A549 (cell line): ENCODE measurements around the gene ANKRD9. TPM values are rescaled to one million over a fixed set of nuclear protein-coding genes. Genes with fewer than 3 reads are reported as not detected.

Experiments used
- ATAC-seq, 2 experiments: fragments of 200-7000 bp in 1 of 2; fragments of >200 bp in 1 of 2; cut with Nextera tagmentation in 1 of 2; cut with Tn5 transposase in 1 of 2; 3 replicates each; pipeline versions ENCODE4 v1.8.0 to v1.9.1; 2018 to 2020; ENCODE audit warnings: mild to moderate bottlenecking in 1 of 2, moderate library complexity in 1 of 2
- CTCF ChIA-PET: fragments of 300-600 bp; sonication (Branson Sonifier 250); formaldehyde crosslinking; extraction: SDS; loops from one replicate; lab custom pipeline; 2021; ENCODE audit warnings: antibody characterized with exemption, inconsistent platforms; lab: Yijun Ruan, JAX
- POLR2A ChIA-PET: fragments of 350-600 bp; formaldehyde crosslinking; extraction: SDS; loops from one replicate; lab custom pipeline; 2021; ENCODE audit warnings: antibody characterized with exemption, inconsistent platforms; lab: Yijun Ruan, JAX
- DNase-seq, 2 experiments: peaks; one replicate each; pipeline versions ENCODE4 v3.0.0 to v3.0.0-alpha.2; 2011 to 2016; ENCODE audit warnings: low read depth in 1 of 2, low spot score in 1 of 2
- FAIRE-seq: peaks from 2 replicates; lab custom pipeline; 2011; peaks lifted over from hg19 to GRCh38; lab: Jason Lieb, UNC
- H3K27ac ChIP-seq, 2 experiments: fragments of >200 bp; sonication (Bioruptor Twin); formaldehyde crosslinking; 3 replicates each; pipeline ENCODE4 v1.5.1; 2016 to 2017
- H3K4me1 ChIP-seq: fragments of >200 bp; sonication (Bioruptor Twin); formaldehyde crosslinking; 3 replicates; pipeline ENCODE4 v1.6.1; 2016
- H3K4me2 ChIP-seq: fragments of >200 bp; sonication (Bioruptor Twin); formaldehyde crosslinking; 3 replicates; pipeline ENCODE4 v1.6.1; 2016
- H3K4me3 ChIP-seq: fragments of >200 bp; sonication (Bioruptor Twin); formaldehyde crosslinking; 3 replicates; pipeline ENCODE4 v1.5.1; 2016
- H3K9me3 ChIP-seq: fragments of >200 bp; sonication (Bioruptor Twin); formaldehyde crosslinking; 3 replicates; pipeline ENCODE4 v1.6.1; 2016
- CBX2 ChIP-seq: fragments of 200-600 bp; sonication (generic); IDR thresholded peaks from 2 replicates; pipeline ENCODE4 v1.6.1; 2016; ENCODE audit warnings: low read depth, mild to moderate bottlenecking, borderline replicate concordance
- CTCF ChIP-seq: fragments of >200 bp; sonication (Bioruptor Twin); formaldehyde crosslinking; IDR thresholded peaks from 3 replicates; pipeline ENCODE4 v1.5.1; 2016
- E2F6 ChIP-seq: IDR thresholded peaks from 2 replicates; pipeline ENCODE4 v1.6.1; 2012; ENCODE audit warnings: low read depth, borderline replicate concordance
- EP300 ChIP-seq, 2 experiments: fragments of >200 bp; sonication (Bioruptor Twin); formaldehyde crosslinking; IDR thresholded peaks; 2 replicates in 1 of 2; 3 replicates in 1 of 2; pipeline ENCODE4 v1.6.1; 2016 to 2017
- ESRRA ChIP-seq: fragments of 150-350 bp; IDR thresholded peaks from 2 replicates; pipeline ENCODE4 v1.6.1; 2014; ENCODE audit warnings: mild to moderate bottlenecking, low read length, borderline replicate concordance
- HOXA7 ChIP-seq: fragments of 250-450 bp; sonication (Bioruptor Pico); IDR thresholded peaks from 2 replicates; pipeline ENCODE4 v1.5.0; 2020; ENCODE audit warnings: mild to moderate bottlenecking, moderate library complexity
- JUN ChIP-seq, 2 experiments: fragments of >200 bp; sonication (Bioruptor Twin); formaldehyde crosslinking; IDR thresholded peaks; 2 replicates in 1 of 2; 3 replicates in 1 of 2; pipeline ENCODE4 v1.6.1; 2016 to 2017
- JUNB ChIP-seq: fragments of >200 bp; sonication (Bioruptor Twin); formaldehyde crosslinking; IDR thresholded peaks from 2 replicates; pipeline ENCODE4 v1.6.1; 2016
- NFE2L2 ChIP-seq: fragments of 150-350 bp; conservative IDR thresholded peaks from 2 replicates; pipeline ENCODE4 v1.6.1; 2014; ENCODE audit warnings: low read length
- NR3C1 ChIP-seq: fragments of >200 bp; sonication (Bioruptor Twin); formaldehyde crosslinking; IDR thresholded peaks from 3 replicates; pipeline ENCODE4 v1.6.1; 2017
- PBX3 ChIP-seq: IDR thresholded peaks from 2 replicates; pipeline ENCODE4 v1.6.1; 2012
- PHF8 ChIP-seq: fragments of 200-600 bp; sonication (generic); IDR thresholded peaks from 2 replicates; pipeline ENCODE4 v1.6.1; 2016; ENCODE audit warnings: low read depth, mild to moderate bottlenecking, antibody characterized with exemption, moderate library complexity, borderline replicate concordance
- POLR2A ChIP-seq: IDR thresholded peaks from 2 replicates; pipeline ENCODE4 v1.6.1; 2012; ENCODE audit warnings: mild to moderate bottlenecking, low read length
- SREBF2 ChIP-seq: fragments of 450-650 bp; IDR thresholded peaks from 2 replicates; pipeline ENCODE4 v1.6.1; 2014; ENCODE audit warnings: mild to moderate bottlenecking, moderate library complexity
- TP53 ChIP-seq: fragments of 250-450 bp; sonication (Bioruptor Pico); IDR thresholded peaks from 2 replicates; pipeline ENCODE4 v1.5.0; 2021; ENCODE audit warnings: mild to moderate bottlenecking, moderate library complexity
- ZNF302 ChIP-seq: fragments of 250-450 bp; sonication (Bioruptor Pico); IDR thresholded peaks from 2 replicates; pipeline ENCODE4 v1.9.0; 2021; ENCODE audit warnings: inconsistent platforms, mild to moderate bottlenecking, moderate library complexity
- ZSCAN20 ChIP-seq: fragments of 250-450 bp; sonication (Bioruptor Pico); IDR thresholded peaks from 2 replicates; pipeline ENCODE4 v1.8.0; 2022; ENCODE audit warnings: mild to moderate bottlenecking, moderate library complexity
- WGBS: methylation state at CpG from one replicate; pipeline ENCODE4 v1.1.6; 2017; ENCODE audit errors: missing lambda C conversion rate; 5-methylcytosine and 5-hydroxymethylcytosine counted together
- polyA plus RNA-seq, 4 experiments: library from polyadenylated mRNA; depleted of rRNA in 3 of 4; stranded (reverse); fragments of >200 nt; fragmentation: RNase III in 1 of 4; extraction: RNeasy Plus Mini Kit Qiagen cat#74134 plus additional on column Dnase treatment in 1 of 4; gene quantifications; 2 replicates in 3 of 4; 3 replicates in 1 of 4; pipeline ENCODE4 v1.2.3, GENCODE V29; 2011 to 2017

The ANKRD9 gene
- polyA plus RNA-seq, 2 of the 4 experiments (the other 2 are of a cell fraction) = 6.3 to 11.8 TPM

- no peak for TF ChIP-seq ESRRA
Measured at GRCh38 chr14:102508774-102509745, 516 bp downstream of the ANKRD9 start (continued).

GRCh38 chr14:102508410-102508773 lies 1.2 kb downstream of the ANKRD9 start:
- H3K4me2 ChIP-seq = peak overlapping the region; percentile 90
- CTCF ChIA-PET = interaction anchor here (0.8 to 3.7 kb wide), 8 partner anchors 9 to 128 kb away, joined by 3 to 25 read pairs (median 3); no protein-coding TSS in a partner anchor
- no peak for FAIRE-seq
- no peak for TF ChIP-seq PHF8
- TF ChIP-seq PBX3 = no peak
- no peak for TF ChIP-seq CBX2
- TF ChIP-seq, all 56 proteins: peak for 0
- Histone ChIP-seq H3K9me3 (no peaks in the 10 kb centered on the region), H3K27ac (peak overlapping the region; percentile 84 to 94), H3K4me3 (peak overlapping the region; percentile 89), H3K4me1 (peaks cover 23% of the 10 kb centered on the region)
- ATAC-seq (peak; percentile 16 to 51; a peak in 5 of 6 replicates), DNase-seq (peak; percentile 60 to 65)
- POLR2A ChIA-PET = interaction anchor here (0.6 kb wide), 1 partner anchor 77 kb away, joined by 4 read pairs; no protein-coding TSS in a partner anchor
- whole genome bisulfite sequencing = 30% methylated on average over 14 of the region's 14 CpGs

DNA sequence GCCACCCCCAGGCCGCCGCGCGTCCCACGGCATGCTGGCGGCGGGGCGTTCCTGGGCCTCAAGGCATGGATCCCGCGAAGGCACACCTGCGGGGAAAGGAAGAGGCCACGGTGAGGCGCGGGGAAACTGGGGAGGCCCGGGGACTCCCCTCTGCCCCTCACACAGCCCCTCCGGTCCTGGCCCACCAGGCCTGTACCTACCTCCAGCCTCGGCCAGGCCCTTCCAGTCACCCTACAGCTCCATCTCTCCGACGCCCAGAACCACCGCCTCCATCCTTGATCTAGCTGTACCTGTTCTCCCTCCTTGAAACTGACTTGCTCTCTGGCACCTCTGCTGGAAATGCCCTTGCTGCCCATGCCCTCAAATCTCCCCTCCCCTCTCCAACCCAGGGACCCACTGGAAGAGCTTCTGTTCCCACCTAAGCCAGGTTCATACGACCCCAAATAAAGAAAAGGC lies 1.7 kb downstream of the ANKRD9 start:
- no peak overlapping the region for H3K4me3 ChIP-seq
- ChIA-PET POLR2A (interaction anchor here (0.6 kb wide), 1 partner anchor 77 kb away, joined by 4 read pairs; no protein-coding TSS in a partner anchor), CTCF (interaction anchor here (0.8 to 3.7 kb wide), 8 partner anchors 8 to 127 kb away, joined by 3 to 25 read pairs (median 3); no protein-coding TSS in a partner anchor)
- H3K4me1 ChIP-seq = peaks cover 23% of the 10 kb centered on the region
- no peak for TF ChIP-seq JUNB
- no peak for TF ChIP-seq E2F6
- H3K27ac ChIP-seq = no peak overlapping the region; a peak in 2 of 6 replicates
- peak in 1 of 2 experiments; percentile 29 for DNase-seq
- H3K9me3 ChIP-seq = no peaks in the 10 kb centered on the region
- H3K4me2 ChIP-seq = peak overlapping the region; percentile 90
- FAIRE-seq = no peak
- ATAC-seq = no peak
- WGBS = 93% methylated on average over 21 of the region's 21 CpGs

DNA sequence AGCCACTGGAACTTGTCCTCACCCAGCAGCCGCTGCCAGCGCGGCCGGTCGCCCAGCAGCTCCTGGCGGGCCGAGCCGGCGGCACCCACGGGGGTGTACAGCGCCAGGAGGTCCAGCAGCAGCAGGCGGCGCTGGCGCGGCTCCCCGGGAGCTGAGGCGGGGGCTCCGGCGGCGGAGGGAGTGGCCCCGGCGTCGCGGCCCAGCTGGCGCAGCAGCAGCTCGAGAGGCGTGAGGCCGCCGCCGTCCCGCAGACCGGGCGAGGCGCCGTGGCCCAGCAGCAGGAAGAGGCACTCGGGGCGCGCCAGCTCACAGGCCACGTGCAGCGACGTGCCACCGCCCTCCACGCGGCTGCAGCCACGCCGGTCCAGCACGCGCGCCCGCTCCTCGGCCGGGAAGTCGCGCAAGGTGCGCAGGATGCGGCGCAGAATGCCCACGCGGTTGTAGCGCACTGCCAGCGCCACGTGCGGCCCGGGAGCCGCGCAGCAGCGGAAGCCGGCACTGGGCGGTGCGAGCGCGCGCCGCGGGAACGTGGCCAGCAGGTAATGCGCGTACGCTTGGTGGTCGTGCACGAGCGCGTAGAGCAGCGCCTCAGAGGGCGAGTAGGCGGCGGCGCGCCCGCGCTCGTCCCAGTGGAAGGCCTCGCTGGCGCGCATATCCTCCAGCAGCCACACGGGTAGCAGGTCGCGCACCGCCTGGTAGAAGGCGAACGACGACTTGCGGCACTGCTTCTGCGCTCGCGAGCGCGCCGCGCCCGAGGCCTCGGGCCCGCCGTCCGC lies 2.3 kb downstream of the ANKRD9 start:
- TF ChIP-seq NFE2L2 (no peak), TP53 (CRISPR knock-in tag) (no peak), JUN (IDR thresholded peaks at IDR 0.05) (no peak), NR3C1 (no peak)
- TF ChIP-seq, all 56 proteins: peak for 0
- POLR2A ChIA-PET = no interaction called here
- WGBS = 99% methylated on average over 90 of the region's 115 CpGs

DNA sequence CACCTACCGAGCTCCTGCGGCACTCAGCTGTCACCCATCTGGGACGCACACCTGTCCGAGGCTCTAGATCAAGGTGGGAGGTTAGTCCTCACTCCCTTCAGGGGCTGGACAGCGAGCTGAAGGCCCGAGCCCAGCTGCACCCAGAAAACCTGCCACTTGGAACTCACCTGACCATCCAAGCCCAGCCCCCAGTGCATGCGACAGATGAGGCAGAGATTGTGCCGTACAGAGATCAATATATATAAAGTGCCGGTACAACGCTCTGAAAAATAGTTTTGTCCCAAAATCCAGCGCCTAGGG lies 3.0 kb downstream of the ANKRD9 start:
- FAIRE-seq (no peak), DNase-seq (no peak), ATAC-seq (no peak)
- CTCF ChIA-PET = interaction anchor here (0.8 to 3.7 kb wide), 6 partner anchors 17 to 195 kb away, joined by 3 to 25 read pairs (median 3); no protein-coding TSS in a partner anchor
- no peak overlapping the region for H3K4me3 ChIP-seq
- H3K27ac ChIP-seq = no peak overlapping the region
- TF ChIP-seq PBX3 (no peak), ZNF302 (CRISPR knock-in tag) (no peak), POLR2A (no peak), HOXA7 (CRISPR knock-in tag) (no peak), JUN (IDR thresholded peaks at IDR 0.05) (no peak), SREBF2 (no peak), EP300 (IDR thresholded peaks at IDR 0.05) (no peak), CTCF (no peak), ZSCAN20 (CRISPR knock-in tag) (no peak)
- H3K4me2 ChIP-seq = no peak overlapping the region
- WGBS = 94% methylated on average over 11 of the region's 11 CpGs
- no peaks in the 10 kb centered on the region for H3K9me3 ChIP-seq
- peaks cover 22% of the 10 kb centered on the region for H3K4me1 ChIP-seq
- POLR2A ChIA-PET = no interaction called here

More for the DNA sequence above, 2.3 kb downstream of the ANKRD9 start:
- no peak for FAIRE-seq
- CTCF ChIA-PET = interaction anchor here (0.8 to 3.7 kb wide), 7 partner anchors 7 to 194 kb away, joined by 3 to 25 read pairs (median 3); no protein-coding TSS in a partner anchor
- no peak for ATAC-seq
- peaks cover 23% of the 10 kb centered on the region for H3K4me1 ChIP-seq
- no peaks in the 10 kb centered on the region for H3K9me3 ChIP-seq
- no peak for DNase-seq
- H3K27ac ChIP-seq = no peak overlapping the region
- no peak overlapping the region for H3K4me3 ChIP-seq
- H3K4me2 ChIP-seq = no peak overlapping the region
